ENCODE results near the gene HM13.
"Not testable (repeated sequence)": the region's sequence is repeated elsewhere in the genome, so short reads cannot be mapped to it uniquely, and the experiment has no call there.

DNA sequence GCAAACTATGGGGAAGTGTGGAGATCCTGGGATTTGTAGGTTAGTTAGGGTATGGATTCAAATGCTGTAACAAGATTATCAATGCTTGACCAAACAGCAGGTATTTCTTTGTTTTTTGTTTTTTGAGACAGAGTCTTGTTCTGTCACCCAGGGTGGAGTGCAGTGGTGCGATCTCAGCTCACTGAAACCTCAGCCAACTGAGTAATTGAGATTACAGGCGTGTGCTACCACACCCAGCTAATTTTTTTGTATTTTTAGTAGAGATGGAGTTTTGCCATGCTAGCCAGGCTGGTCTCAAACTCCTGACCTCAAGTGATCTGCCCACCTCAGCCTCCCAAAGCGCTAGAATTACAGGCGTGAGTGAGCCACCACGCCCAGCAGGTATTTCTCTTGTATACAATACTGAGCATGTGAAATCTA is 31.4 kb downstream of the HM13 start:
- TF ChIP-seq, protein P1, sequence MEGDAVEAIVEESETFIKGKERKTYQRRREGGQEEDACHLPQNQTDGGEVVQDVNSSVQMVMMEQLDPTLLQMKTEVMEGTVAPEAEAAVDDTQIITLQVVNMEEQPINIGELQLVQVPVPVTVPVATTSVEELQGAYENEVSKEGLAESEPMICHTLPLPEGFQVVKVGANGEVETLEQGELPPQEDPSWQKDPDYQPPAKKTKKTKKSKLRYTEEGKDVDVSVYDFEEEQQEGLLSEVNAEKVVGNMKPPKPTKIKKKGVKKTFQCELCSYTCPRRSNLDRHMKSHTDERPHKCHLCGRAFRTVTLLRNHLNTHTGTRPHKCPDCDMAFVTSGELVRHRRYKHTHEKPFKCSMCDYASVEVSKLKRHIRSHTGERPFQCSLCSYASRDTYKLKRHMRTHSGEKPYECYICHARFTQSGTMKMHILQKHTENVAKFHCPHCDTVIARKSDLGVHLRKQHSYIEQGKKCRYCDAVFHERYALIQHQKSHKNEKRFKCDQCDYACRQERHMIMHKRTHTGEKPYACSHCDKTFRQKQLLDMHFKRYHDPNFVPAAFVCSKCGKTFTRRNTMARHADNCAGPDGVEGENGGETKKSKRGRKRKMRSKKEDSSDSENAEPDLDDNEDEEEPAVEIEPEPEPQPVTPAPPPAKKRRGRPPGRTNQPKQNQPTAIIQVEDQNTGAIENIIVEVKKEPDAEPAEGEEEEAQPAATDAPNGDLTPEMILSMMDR (IDR thresholded peaks at IDR 0.05; ENCODE audit: low read depth, low read length): not testable (repeated sequence)
- TF ChIP-seq, protein P2, sequence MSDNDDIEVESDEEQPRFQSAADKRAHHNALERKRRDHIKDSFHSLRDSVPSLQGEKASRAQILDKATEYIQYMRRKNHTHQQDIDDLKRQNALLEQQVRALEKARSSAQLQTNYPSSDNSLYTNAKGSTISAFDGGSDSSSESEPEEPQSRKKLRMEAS (IDR thresholded peaks at IDR 0.05; ENCODE audit: low read depth, low read length): not testable (repeated sequence)
- TF ChIP-seq POLR2A (IDR thresholded peaks at IDR 0.05; ENCODE audit: extremely low read depth, insufficient read length): not testable (repeated sequence)

Measured in NB4 (cell line).